Measurements from ENCODE around the gene KLF16. TPM values are rescaled to one million over a fixed set of nuclear protein-coding genes. Genes with fewer than 3 reads are reported as not detected.

KLF16 gene
- total and polyA plus RNA-seq, 9 of the 15 experiments (the other 6 are each of a cell fraction or from before 2014, with no cell fraction given) = 0.04 to 60.4 (median 6.8) TPM

DNA sequence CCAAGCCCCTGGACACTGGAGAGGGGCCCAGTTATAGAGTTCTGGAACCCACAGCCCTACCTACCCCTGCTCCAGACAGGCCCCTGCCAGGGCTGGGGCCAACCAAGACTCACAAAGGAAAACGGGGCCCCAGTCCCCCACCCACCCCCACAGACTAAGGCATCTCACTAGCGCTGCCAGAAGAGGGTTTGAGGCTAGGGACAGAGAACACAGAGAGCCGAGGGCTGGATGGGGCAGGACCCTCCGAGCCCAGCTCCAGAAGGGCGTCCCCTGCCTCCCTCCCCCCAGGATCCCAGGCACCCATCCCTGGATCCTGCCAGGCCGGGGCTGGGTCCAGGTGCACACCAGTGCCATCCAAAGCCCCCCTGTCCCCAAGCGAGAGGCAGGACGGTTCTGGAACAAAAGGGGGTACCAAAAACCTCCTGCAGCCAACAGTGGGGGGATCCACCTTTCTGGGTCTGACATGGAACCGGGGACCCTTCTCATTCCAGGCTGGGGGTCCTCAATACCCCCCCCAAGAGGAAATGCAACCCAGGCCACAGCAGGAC, 10.7 kb downstream of the KLF16 start (continued):
- TF ChIP-seq NFYB (IDR thresholded peaks at IDR 0.05; ENCODE audit: extremely low read depth, insufficient read length) (no peak), ARID1B (IDR thresholded peaks at IDR 0.05) (no peak), ZZZ3 (IDR thresholded peaks at IDR 0.05) (no peak)

DNA sequence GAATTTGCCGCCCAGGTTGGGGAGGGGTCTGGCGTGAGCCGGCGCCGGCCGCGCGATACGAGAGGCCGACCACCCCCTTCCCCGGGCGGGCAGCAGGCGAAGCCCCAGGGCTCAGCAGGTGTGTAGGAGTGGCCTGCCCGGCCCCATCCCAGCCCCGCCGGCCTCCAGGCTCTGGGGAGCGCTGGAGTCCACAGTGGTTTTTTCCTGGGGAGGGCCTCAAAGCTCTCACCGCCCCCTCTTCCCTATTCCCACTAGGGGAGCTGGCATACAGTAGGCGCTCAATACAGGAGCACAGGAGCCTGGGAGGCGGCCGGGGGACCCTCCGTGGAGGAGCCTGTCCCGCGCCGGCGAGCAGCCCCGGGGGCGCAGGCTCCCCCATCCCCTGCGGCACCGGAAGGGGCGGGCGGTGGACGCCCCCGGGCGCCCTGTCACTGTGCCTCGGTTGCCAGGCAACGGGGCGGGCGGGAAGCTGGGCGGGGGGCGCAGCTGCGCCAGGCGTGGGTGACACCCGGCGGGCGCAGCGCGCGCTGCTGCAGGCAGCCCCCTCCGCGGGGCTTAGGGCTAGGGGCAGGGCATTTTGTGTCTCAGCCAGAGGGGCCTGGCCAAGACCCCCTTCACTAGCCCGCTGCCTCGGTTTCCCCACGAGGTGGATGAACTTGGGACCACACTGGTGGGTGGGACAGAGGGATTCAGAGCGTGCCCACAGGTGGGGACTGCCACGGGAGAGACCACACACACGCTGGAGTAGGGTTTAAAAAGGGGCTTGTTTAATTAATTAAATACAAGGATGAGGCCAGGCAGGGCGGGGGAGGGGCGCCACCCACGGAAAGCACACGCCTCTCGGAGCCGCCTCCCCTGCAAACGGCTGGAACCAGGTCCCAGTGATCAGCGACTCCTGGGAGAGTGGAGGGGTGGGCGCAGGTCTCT, 11.5 kb downstream of the KLF16 start:
- FAIRE-seq (no peak), DNase-seq (ENCODE audit: extremely low read depth in 1 of 4, low spot score in 3 of 4) (peak in 1 of 4 experiments; percentile 59), ATAC-seq (no peak)
- H3K9me1 ChIP-seq (ENCODE audit: control insufficient read depth, insufficient read depth, low read length) = no peaks in the 10 kb centered on the region
- in situ Hi-C loops (cut with MboI) (no loop called here), intact Hi-C loops (cut with micrococcal nuclease) (no loop called here)
- peak overlapping the region in 1 of 2 experiments; percentile 88; a peak in 2 of 4 replicates for H3K9ac ChIP-seq (ENCODE audit: insufficient read depth in 1 of 2, low read depth in 2 of 2, low read length in 2 of 2)
- H3K4me3 ChIP-seq = no peak overlapping the region
- H3K9me3 ChIP-seq (replicated peaks; ENCODE audit: control insufficient read depth, insufficient read depth, low read depth, low read length) = no peaks in the 10 kb centered on the region
- peak overlapping the region; percentile 63; the same call in 1 of the 3 replicates for H3K27ac ChIP-seq (ENCODE audit: extremely low read depth, low read depth, low read length)
- peaks cover 10% of the 10 kb centered on the region for H4K20me1 ChIP-seq (replicated peaks; ENCODE audit: control insufficient read depth, insufficient read depth, low read length)
- H3K4me2 ChIP-seq (ENCODE audit: insufficient read depth, low read length) = no peak overlapping the region
- BruUV-seq (replicated peaks) = no TSS peak
- 63% methylated on average over 21 of the region's 66 CpGs for WGBS (ENCODE audit: insufficient coverage, low coverage, missing lambda C conversion rate)
- TF ChIP-seq ZKSCAN8 (CRISPR knock-in tag; IDR thresholded peaks at IDR 0.05) (peak; percentile 92), FOSL1 (tag; conservative IDR thresholded peaks at IDR 0.05) (no peak), MYC (IDR thresholded peaks at IDR 0.05; ENCODE audit: low read depth, low read length) (no peak), MYC (CRISPR knock-in tag; IDR thresholded peaks at IDR 0.05; ENCODE audit: borderline replicate concordance, low read depth) (no peak), FIP1L1 (IDR thresholded peaks at IDR 0.05; ENCODE audit: low read depth, low read length, poor library complexity, severe bottlenecking) (peak; percentile 33), RBFOX2 (IDR thresholded peaks at IDR 0.05; ENCODE audit: low read depth, low read length) (0 out of 2 replicates have a peak, but pooled peaks have one; percentile 34), EGR1 (conservative IDR thresholded peaks at IDR 0.05) (peak; percentile 81), HNRNPL (IDR thresholded peaks at IDR 0.05; ENCODE audit: low read depth, low read length) (peak; percentile 42; the same call in 1 of the 2 replicates), POLR2G (IDR thresholded peaks at IDR 0.05; ENCODE audit: low read depth, low read length) (peak; percentile 59)
- CTCF ChIA-PET (ENCODE audit: low intra/inter-chr PET ratio) = no interaction called here
- peaks cover 82% of the 10 kb centered on the region for H3K79me2 ChIP-seq (ENCODE audit: control insufficient read depth, insufficient read depth, low read length)
- no peaks in the 10 kb centered on the region for H3K27me3 ChIP-seq (ENCODE audit: control insufficient read depth in 2 of 2, insufficient read depth in 2 of 2, low read length in 2 of 2)
- H3K36me3 ChIP-seq (ENCODE audit: control insufficient read depth, insufficient read depth, low read length) = peaks cover 35% of the 10 kb centered on the region; the same call in 1 of the 3 replicates
- POLR2A ChIA-PET = no interaction called here
- peaks cover 45 to 82% of the 10 kb centered on the region in 2 experiments for H3K4me1 ChIP-seq (replicated peaks in 1 of 2; ENCODE audit: control insufficient read depth in 2 of 2, insufficient read depth in 2 of 2, low read length in 2 of 2)
- H2AFZ ChIP-seq (ENCODE audit: low read depth, low read length) = no peak overlapping the region
